ENCODE data around the gene TCTA. TPM values are rescaled to one million over a fixed set of nuclear protein-coding genes. Genes with fewer than 3 reads are reported as not detected.

Gene TCTA
- total and polyA plus RNA-seq, 9 of the 15 experiments (the other 6 are each of a cell fraction or from before 2014, with no cell fraction given) = 4.0 to 15.4 (median 8.2) TPM

DNA sequence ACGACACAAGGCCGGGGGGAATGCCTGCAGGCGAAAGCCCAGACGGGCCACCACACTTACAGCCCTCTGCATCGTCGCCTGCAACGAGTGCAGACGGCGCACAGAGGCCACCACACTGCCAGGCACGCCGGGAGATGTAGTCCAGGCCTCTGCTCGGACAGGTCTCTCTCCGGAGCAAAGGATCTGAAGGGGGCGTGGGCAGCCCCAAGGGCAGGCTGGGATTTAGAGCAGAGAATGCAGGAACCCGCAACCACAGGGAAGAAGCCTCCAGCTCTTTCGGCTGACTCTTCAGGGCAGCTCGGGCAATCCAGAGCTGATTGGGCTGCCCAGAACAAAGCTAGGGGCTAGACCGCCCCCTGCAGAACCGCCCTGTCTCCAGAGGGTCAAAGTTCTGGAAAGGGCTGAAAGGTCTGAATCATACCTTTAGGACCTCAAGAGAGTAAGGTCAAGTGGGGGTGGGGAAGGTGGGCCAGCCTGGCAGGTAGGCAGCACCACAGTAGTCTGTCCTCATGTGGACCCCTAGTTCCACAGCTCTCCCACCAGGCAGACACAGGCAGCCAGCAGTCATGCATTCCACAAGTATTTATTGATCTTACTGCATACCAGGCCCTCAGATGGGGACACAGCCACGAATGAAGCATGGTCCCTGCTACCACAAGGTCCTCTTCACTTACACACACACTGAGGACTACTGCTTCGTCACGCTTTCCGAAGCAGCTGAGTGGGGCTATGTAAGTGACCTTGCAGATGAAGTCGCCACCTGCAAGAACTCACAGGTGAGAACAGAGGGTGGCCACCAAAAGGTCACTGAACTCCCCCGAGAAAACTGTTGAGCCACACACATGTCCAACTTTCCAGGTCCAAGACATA, 10.4 kb downstream of the TCTA start, which contains the start of gene AMT:
Gene AMT (minus strand): TSS at position 95 of the 870 bp plus-strand sequence. CDS start 23 bp downstream, at position 72.
- peak within 1 kb of the TSS in 1 of 2 experiments; percentile 45; a peak in 2 of 4 replicates for H3K9ac ChIP-seq (ENCODE audit: insufficient read depth in 1 of 2, low read depth in 2 of 2, low read length in 2 of 2)
- H3K4me3 ChIP-seq = no peak within 1 kb of the TSS
- ChIA-PET POLR2A (interaction anchor here (2.4 kb wide), 1 partner anchor 11 kb away, joined by 10 read pairs; the partner anchor contains the start of genes RHOA and TCTA), CTCF (ENCODE audit: low intra/inter-chr PET ratio) (no interaction called here)
- peaks cover 2 to 21% of the 10 kb centered on the region in 2 experiments; a peak in 3 of 5 replicates for H3K4me1 ChIP-seq (replicated peaks in 1 of 2; ENCODE audit: control insufficient read depth in 2 of 2, insufficient read depth in 2 of 2, low read length in 2 of 2)
- H3K4me2 ChIP-seq (ENCODE audit: insufficient read depth, low read length) = no peak within 1 kb of the TSS
- in situ Hi-C loops (cut with MboI) (no loop called here), intact Hi-C loops (cut with micrococcal nuclease) (no loop called here)
- WGBS (ENCODE audit: insufficient coverage, low coverage, missing lambda C conversion rate) = 79% methylated on average over 13 of the region's 25 CpGs
- no peaks in the 10 kb centered on the region for H3K27me3 ChIP-seq (ENCODE audit: control insufficient read depth in 2 of 2, insufficient read depth in 2 of 2, low read length in 2 of 2)
- H4K20me1 ChIP-seq (replicated peaks; ENCODE audit: control insufficient read depth, insufficient read depth, low read length) = no peaks in the 10 kb centered on the region
- no peak within 1 kb of the TSS for H3K27ac ChIP-seq (ENCODE audit: extremely low read depth, low read depth, low read length)
- BruUV-seq (replicated peaks) = no TSS peak
- no peak for FAIRE-seq
- H3K36me3 ChIP-seq (ENCODE audit: control insufficient read depth, insufficient read depth, low read length) = no peaks in the 10 kb centered on the region
- DNase-seq (ENCODE audit: extremely low read depth in 1 of 4, low spot score in 3 of 4) = peak in 1 of 4 experiments; percentile 3
- H2AFZ ChIP-seq (ENCODE audit: low read depth, low read length) = no peak within 1 kb of the TSS
- TF ChIP-seq, protein P1, sequence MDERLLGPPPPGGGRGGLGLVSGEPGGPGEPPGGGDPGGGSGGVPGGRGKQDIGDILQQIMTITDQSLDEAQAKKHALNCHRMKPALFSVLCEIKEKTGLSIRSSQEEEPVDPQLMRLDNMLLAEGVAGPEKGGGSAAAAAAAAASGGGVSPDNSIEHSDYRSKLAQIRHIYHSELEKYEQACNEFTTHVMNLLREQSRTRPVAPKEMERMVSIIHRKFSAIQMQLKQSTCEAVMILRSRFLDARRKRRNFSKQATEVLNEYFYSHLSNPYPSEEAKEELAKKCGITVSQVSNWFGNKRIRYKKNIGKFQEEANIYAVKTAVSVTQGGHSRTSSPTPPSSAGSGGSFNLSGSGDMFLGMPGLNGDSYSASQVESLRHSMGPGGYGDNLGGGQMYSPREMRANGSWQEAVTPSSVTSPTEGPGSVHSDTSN (CRISPR knock-in tag; IDR thresholded peaks at IDR 0.05; ENCODE audit: low read depth) = no peak
- TF ChIP-seq, protein P1 (tag; conservative IDR thresholded peaks at IDR 0.05; ENCODE audit: low read depth) = no peak
- peak; percentile 51 for TF ChIP-seq POLR2G (IDR thresholded peaks at IDR 0.05; ENCODE audit: low read depth, low read length)
- no peaks in the 10 kb centered on the region for H3K9me1 ChIP-seq (ENCODE audit: control insufficient read depth, insufficient read depth, low read length)
- peak; percentile 29; the same call in 2 of the 3 replicates for ATAC-seq
- no peaks in the 10 kb centered on the region for H3K79me2 ChIP-seq (ENCODE audit: control insufficient read depth, insufficient read depth, low read length)
- no peaks in the 10 kb centered on the region for H3K9me3 ChIP-seq (replicated peaks; ENCODE audit: control insufficient read depth, insufficient read depth, low read depth, low read length)

Data from K562 (cell line).